ENCODE data around the gene ZNF184. TPM values are rescaled to one million over a fixed set of nuclear protein-coding genes. Genes with fewer than 3 reads are reported as not detected.
A peak's percentile ranks its signal among the peaks of the same experiment; 100 is the strongest.

The ZNF184 gene
- total RNA-seq, 1 donor from 2014 or later = 5.7 TPM

DNA sequence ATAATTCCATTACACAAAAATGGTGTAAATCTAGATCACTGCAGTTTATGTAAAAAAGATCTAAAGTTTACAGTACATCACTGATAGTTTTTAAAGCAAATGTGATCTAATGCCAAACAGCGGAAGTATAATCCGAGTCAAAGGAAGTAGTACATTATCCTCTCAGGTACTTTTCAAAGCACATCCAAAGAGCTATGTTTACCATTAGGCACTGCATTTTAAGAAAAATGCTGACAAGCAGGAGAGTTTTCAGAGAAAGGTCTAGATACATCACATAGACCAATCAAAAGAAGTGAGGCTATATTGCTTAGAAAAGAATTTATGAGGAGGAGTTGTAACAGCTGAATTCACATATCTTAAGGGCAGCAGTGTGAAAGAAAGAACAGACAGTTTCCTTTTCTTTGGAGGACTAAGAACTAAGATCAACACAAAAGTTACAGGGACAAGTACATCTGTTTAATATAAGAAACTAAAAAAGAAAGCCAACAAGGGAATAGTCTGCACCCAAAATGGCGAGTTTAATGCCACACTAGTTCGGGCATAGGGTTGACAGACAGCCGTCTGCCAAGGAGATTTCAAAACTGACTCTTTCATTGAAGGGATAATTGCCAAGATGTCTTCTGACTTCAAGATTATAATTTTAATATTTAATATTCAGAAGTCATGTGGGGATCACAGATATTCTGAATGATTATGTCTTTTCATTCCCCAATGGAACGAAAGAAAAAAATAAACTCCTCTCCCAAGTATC, 1.4 kb downstream of the ZNF184 start:
- H3K27ac Mint-ChIP-seq (ENCODE audit: unreplicated experiment) = no peak overlapping the region
- H2AFZ ChIP-seq (ENCODE audit: low read depth, low read length) = no peak overlapping the region

DNA sequence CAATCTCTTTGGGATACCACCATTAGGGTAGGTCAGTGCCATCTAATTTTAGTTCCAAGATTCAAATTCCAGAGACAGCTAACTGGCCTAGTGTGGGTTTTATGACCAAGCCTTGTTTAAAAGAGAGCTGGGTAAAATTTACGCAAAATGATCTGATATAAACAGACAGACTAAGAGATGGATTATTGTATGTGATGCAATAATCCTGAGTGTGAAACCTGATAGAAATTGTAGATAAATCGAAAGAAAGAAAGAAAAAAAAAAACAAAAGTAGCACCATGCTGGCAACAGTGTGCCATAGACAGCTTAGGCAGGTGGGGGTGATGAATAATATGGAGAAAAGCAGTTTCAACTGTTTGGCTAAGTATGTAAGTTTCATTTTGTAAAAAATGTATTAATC, 2.9 kb downstream of the ZNF184 start:
- Mint-ChIP-seq H3K4me3 (ENCODE audit: unreplicated experiment) (no peak overlapping the region), H3K27ac (ENCODE audit: unreplicated experiment) (no peak overlapping the region), H3K4me1 (ENCODE audit: low read depth, unreplicated experiment) (peaks cover 8% of the 10 kb centered on the region), H3K36me3 (ENCODE audit: low read depth, unreplicated experiment) (peaks cover 37% of the 10 kb centered on the region), H3K9me3 (ENCODE audit: unreplicated experiment) (peaks cover 13% of the 10 kb centered on the region), H3K27me3 (ENCODE audit: low read depth, unreplicated experiment) (no peaks in the 10 kb centered on the region)
- Histone ChIP-seq H3K27ac (ENCODE audit: low read depth, low read length) (no peak overlapping the region), H3K79me2 (ENCODE audit: insufficient read depth, low read length) (peaks cover 30% of the 10 kb centered on the region), H3K4me2 (ENCODE audit: low read length) (no peak overlapping the region), H3K4me1 (ENCODE audit: insufficient read depth, low read length) (peaks cover 5% of the 10 kb centered on the region), H2AFZ (ENCODE audit: low read depth, low read length) (no peak overlapping the region), H3K9me3 (ENCODE audit: insufficient read depth, low read depth, low read length) (no peaks in the 10 kb centered on the region), H3K9ac (ENCODE audit: low read length) (no peak overlapping the region), H3K36me3 (ENCODE audit: insufficient read depth, low read length) (peaks cover 10% of the 10 kb centered on the region), H3K27me3 (ENCODE audit: insufficient read depth, low read length) (no peaks in the 10 kb centered on the region), H4K20me1 (ENCODE audit: insufficient read depth, low read length) (no peaks in the 10 kb centered on the region), H3K4me3 (ENCODE audit: insufficient read depth, low read depth, low read length) (no peak overlapping the region)
- TF ChIP-seq EZH2 (IDR thresholded peaks at IDR 0.05; ENCODE audit: insufficient read depth, low read length) = no peak
- TF ChIP-seq, protein P1, sequence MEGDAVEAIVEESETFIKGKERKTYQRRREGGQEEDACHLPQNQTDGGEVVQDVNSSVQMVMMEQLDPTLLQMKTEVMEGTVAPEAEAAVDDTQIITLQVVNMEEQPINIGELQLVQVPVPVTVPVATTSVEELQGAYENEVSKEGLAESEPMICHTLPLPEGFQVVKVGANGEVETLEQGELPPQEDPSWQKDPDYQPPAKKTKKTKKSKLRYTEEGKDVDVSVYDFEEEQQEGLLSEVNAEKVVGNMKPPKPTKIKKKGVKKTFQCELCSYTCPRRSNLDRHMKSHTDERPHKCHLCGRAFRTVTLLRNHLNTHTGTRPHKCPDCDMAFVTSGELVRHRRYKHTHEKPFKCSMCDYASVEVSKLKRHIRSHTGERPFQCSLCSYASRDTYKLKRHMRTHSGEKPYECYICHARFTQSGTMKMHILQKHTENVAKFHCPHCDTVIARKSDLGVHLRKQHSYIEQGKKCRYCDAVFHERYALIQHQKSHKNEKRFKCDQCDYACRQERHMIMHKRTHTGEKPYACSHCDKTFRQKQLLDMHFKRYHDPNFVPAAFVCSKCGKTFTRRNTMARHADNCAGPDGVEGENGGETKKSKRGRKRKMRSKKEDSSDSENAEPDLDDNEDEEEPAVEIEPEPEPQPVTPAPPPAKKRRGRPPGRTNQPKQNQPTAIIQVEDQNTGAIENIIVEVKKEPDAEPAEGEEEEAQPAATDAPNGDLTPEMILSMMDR (IDR thresholded peaks at IDR 0.05; ENCODE audit: insufficient read depth, low read depth, low read length) = no peak
- DNase-seq (ENCODE audit: low read depth) (no peak), FAIRE-seq (no peak)

More for the DNA sequence above, 1.4 kb downstream of the ZNF184 start:
- no peaks in the 10 kb centered on the region for H4K20me1 ChIP-seq (ENCODE audit: insufficient read depth, low read length)
- FAIRE-seq (no peak), DNase-seq (ENCODE audit: low read depth) (no peak)
- Mint-ChIP-seq H3K36me3 (ENCODE audit: low read depth, unreplicated experiment) (peaks cover 31% of the 10 kb centered on the region), H3K4me3 (ENCODE audit: unreplicated experiment) (peak overlapping the region; percentile 94), H3K4me1 (ENCODE audit: low read depth, unreplicated experiment) (peaks cover 8% of the 10 kb centered on the region), H3K9me3 (ENCODE audit: unreplicated experiment) (peaks cover 13% of the 10 kb centered on the region), H3K27me3 (ENCODE audit: low read depth, unreplicated experiment) (no peaks in the 10 kb centered on the region)
- H3K4me1 ChIP-seq (ENCODE audit: insufficient read depth, low read length) = peaks cover 5% of the 10 kb centered on the region
- H3K27me3 ChIP-seq (ENCODE audit: insufficient read depth, low read length) = no peaks in the 10 kb centered on the region
- H3K4me2 ChIP-seq (ENCODE audit: low read length) = peak overlapping the region; percentile 99
- peak overlapping the region; percentile 97 for H3K4me3 ChIP-seq (ENCODE audit: insufficient read depth, low read depth, low read length)
- peak overlapping the region; percentile 89 for H3K9ac ChIP-seq (ENCODE audit: low read length)
- peaks cover 8% of the 10 kb centered on the region for H3K36me3 ChIP-seq (ENCODE audit: insufficient read depth, low read length)
- no peak overlapping the region for H3K27ac ChIP-seq (ENCODE audit: low read depth, low read length)
- TF ChIP-seq EZH2 (IDR thresholded peaks at IDR 0.05; ENCODE audit: insufficient read depth, low read length) = no peak
- TF ChIP-seq, protein P1 (IDR thresholded peaks at IDR 0.05; ENCODE audit: insufficient read depth, low read depth, low read length) = no peak
- H3K9me3 ChIP-seq (ENCODE audit: insufficient read depth, low read depth, low read length) = no peaks in the 10 kb centered on the region
- H3K79me2 ChIP-seq (ENCODE audit: insufficient read depth, low read length) = peaks cover 30% of the 10 kb centered on the region

DNA sequence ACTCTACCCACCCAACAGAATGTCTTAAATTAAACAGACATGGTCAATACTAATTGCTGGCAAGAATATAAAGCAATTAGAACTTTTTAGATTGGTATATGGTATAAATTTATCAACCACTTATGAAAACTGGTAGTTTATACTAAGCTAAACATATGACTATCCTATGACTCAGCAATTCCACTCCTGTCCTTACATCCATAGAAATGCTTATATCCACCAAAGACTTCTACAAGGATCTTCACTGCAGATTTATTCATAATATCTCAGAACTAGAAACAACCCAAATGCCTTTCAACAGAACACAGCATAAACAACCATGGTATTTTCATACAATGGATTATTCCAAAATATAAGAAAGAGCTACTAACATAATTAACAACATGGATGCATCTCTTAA, 4.6 kb downstream of the ZNF184 start:
- H3K4me3 Mint-ChIP-seq (ENCODE audit: unreplicated experiment) = no peak overlapping the region
- peaks cover 50% of the 10 kb centered on the region for H3K36me3 Mint-ChIP-seq (ENCODE audit: low read depth, unreplicated experiment)
- no peaks in the 10 kb centered on the region for H3K9me3 ChIP-seq (ENCODE audit: insufficient read depth, low read depth, low read length)
- no peaks in the 10 kb centered on the region for H3K27me3 ChIP-seq (ENCODE audit: insufficient read depth, low read length)
- no peak overlapping the region for H3K9ac ChIP-seq (ENCODE audit: low read length)
- no peak overlapping the region for H3K4me3 ChIP-seq (ENCODE audit: insufficient read depth, low read depth, low read length)
- H2AFZ ChIP-seq (ENCODE audit: low read depth, low read length) = no peak overlapping the region
- H3K27ac Mint-ChIP-seq (ENCODE audit: unreplicated experiment) = no peak overlapping the region
- peaks cover 30% of the 10 kb centered on the region for H3K79me2 ChIP-seq (ENCODE audit: insufficient read depth, low read length)
- H3K27ac ChIP-seq (ENCODE audit: low read depth, low read length) = no peak overlapping the region
- peaks cover 5% of the 10 kb centered on the region for H3K4me1 ChIP-seq (ENCODE audit: insufficient read depth, low read length)
- FAIRE-seq (no peak), DNase-seq (ENCODE audit: low read depth) (peak; percentile 17)
- H3K4me2 ChIP-seq (ENCODE audit: low read length) = no peak overlapping the region
- H3K36me3 ChIP-seq (ENCODE audit: insufficient read depth, low read length) = peaks cover 15% of the 10 kb centered on the region
- H3K27me3 Mint-ChIP-seq (ENCODE audit: low read depth, unreplicated experiment) = no peaks in the 10 kb centered on the region
- H4K20me1 ChIP-seq (ENCODE audit: insufficient read depth, low read length) = no peaks in the 10 kb centered on the region
- no peak for TF ChIP-seq EZH2 (IDR thresholded peaks at IDR 0.05; ENCODE audit: insufficient read depth, low read length)
- TF ChIP-seq, protein P1 (IDR thresholded peaks at IDR 0.05; ENCODE audit: insufficient read depth, low read depth, low read length) = no peak
- peaks cover 8% of the 10 kb centered on the region for H3K4me1 Mint-ChIP-seq (ENCODE audit: low read depth, unreplicated experiment)
- peaks cover 23% of the 10 kb centered on the region for H3K9me3 Mint-ChIP-seq (ENCODE audit: unreplicated experiment)

Data from astrocyte (in vitro differentiated cells and primary cell).